Mesendoderm (in vitro differentiated cells): ENCODE results near the gene RAPGEF6.

Source experiments
- DNase-seq: peaks from one replicate; pipeline ENCODE4 v3.0.0; 2013
- H2AK5ac ChIP-seq: 2 replicates; pipeline ENCODE4 v1.6.1; 2013; ENCODE audit warnings: low read length, inconsistent platforms
- H2BK120ac ChIP-seq: 2 replicates; pipeline ENCODE4 v1.6.1; 2013; ENCODE audit warnings: low read depth, mild to moderate bottlenecking, low read length, moderate library complexity, mixed read lengths
- H2BK15ac ChIP-seq: replicated peaks from 2 replicates; pipeline ENCODE4 v1.6.1; 2013; ENCODE audit warnings: low read depth, mild to moderate bottlenecking, moderate library complexity
- H2BK5ac ChIP-seq: 2 replicates; pipeline ENCODE4 v1.6.1; 2013; ENCODE audit warnings: low read length, inconsistent platforms
- H3K18ac ChIP-seq: 2 replicates; pipeline ENCODE4 v1.6.1; 2013; ENCODE audit warnings: mild to moderate bottlenecking, low read length, mixed read lengths
- H3K23ac ChIP-seq: one replicate; pipeline ENCODE4 v1.6.1; 2013; ENCODE audit warnings: low read length
- H3K27ac ChIP-seq: 2 replicates; pipeline ENCODE4 v1.5.1; 2013; ENCODE audit warnings: low read depth, mild to moderate bottlenecking, inconsistent platforms, low read length, moderate library complexity
- H3K27me3 ChIP-seq: 2 replicates; pipeline ENCODE4 v1.6.1; 2013; ENCODE audit warnings: low read length, control low read depth, mild to moderate bottlenecking, inconsistent platforms; ENCODE audit not compliant: insufficient read depth, poor library complexity
- H3K36me3 ChIP-seq: 2 replicates; pipeline ENCODE4 v1.6.1; 2013; ENCODE audit warnings: low read length, inconsistent platforms; ENCODE audit not compliant: control insufficient read depth, insufficient read depth
- H3K4ac ChIP-seq: one replicate; pipeline ENCODE4 v1.6.1; 2013; ENCODE audit warnings: low read depth, mild to moderate bottlenecking, low read length, moderate library complexity
- H3K4me1 ChIP-seq: 2 replicates; pipeline ENCODE4 v1.6.1; 2013; ENCODE audit warnings: low read depth, low read length, inconsistent platforms; ENCODE audit not compliant: control insufficient read depth
- H3K4me2 ChIP-seq: 2 replicates; pipeline ENCODE4 v1.6.1; 2013; ENCODE audit warnings: low read length
- H3K4me3 ChIP-seq: 2 replicates; pipeline ENCODE4 v1.5.1; 2013; ENCODE audit warnings: mild to moderate bottlenecking, low read length
- H3K56ac ChIP-seq: one replicate; pipeline ENCODE4 v1.6.1; 2013; ENCODE audit warnings: low read length
- H3K79me1 ChIP-seq: 2 replicates; pipeline ENCODE4 v1.6.1; 2013; ENCODE audit warnings: low read length, inconsistent platforms
- H3K79me2 ChIP-seq: 2 replicates; pipeline ENCODE4 v1.6.1; 2013; ENCODE audit warnings: mild to moderate bottlenecking, low read length; ENCODE audit not compliant: control insufficient read depth, insufficient read depth
- H3K9ac ChIP-seq: 2 replicates; pipeline ENCODE4 v1.6.1; 2013; ENCODE audit warnings: low read length, inconsistent platforms
- H4K5ac ChIP-seq: one replicate; pipeline ENCODE4 v1.6.1; 2013; ENCODE audit warnings: low read length
- H4K8ac ChIP-seq: one replicate; pipeline ENCODE4 v1.6.1; 2013; ENCODE audit warnings: low read depth, mild to moderate bottlenecking, control low read depth, low read length, moderate library complexity
- WGBS: extraction: QIAGEN DNeasy Blood & Tissue Kit; methylation state at CpG from one replicate; pipeline ENCODE4 v1.1.7; 2013; ENCODE audit warnings: low lambda C conversion rate, missing lambda C conversion rate; ENCODE audit not compliant: insufficient coverage; ENCODE audit errors: extremely low coverage; 5-methylcytosine and 5-hydroxymethylcytosine counted together

The RAPGEF6 gene

GRCh38 chr5:131413605-131414559 lies 221.1 kb downstream of the RAPGEF6 start:
- Histone ChIP-seq H3K56ac (no peak overlapping the region), H3K23ac (no peak overlapping the region), H3K4me3 (no peak overlapping the region), H3K4me1 (no peaks in the 10 kb centered on the region), H4K8ac (no peak overlapping the region), H2BK15ac (no peak overlapping the region), H3K4me2 (no peak overlapping the region), H3K27me3 (no peaks in the 10 kb centered on the region), H3K79me1 (no peaks in the 10 kb centered on the region), H2AK5ac (no peak overlapping the region), H3K27ac (no peak overlapping the region), H3K9ac (no peak overlapping the region), H3K18ac (no peak overlapping the region), H3K79me2 (no peaks in the 10 kb centered on the region), H2BK120ac (no peak overlapping the region), H4K5ac (no peak overlapping the region), H3K4ac (no peak overlapping the region), H2BK5ac (no peak overlapping the region), H3K36me3 (no peaks in the 10 kb centered on the region)
- no CpG with 5 or more reads among the region's 4 CpGs for WGBS
- no peak for DNase-seq

- no peak overlapping the region for H4K5ac ChIP-seq
- no peaks in the 10 kb centered on the region for H3K27me3 ChIP-seq
- H3K79me2 ChIP-seq = no peaks in the 10 kb centered on the region
- no peak overlapping the region for H2AK5ac ChIP-seq
- H3K4me1 ChIP-seq = no peaks in the 10 kb centered on the region
- H4K8ac ChIP-seq = no peak overlapping the region
- H3K4ac ChIP-seq = no peak overlapping the region
- H3K18ac ChIP-seq = no peak overlapping the region
- no peak overlapping the region for H2BK5ac ChIP-seq
- H3K56ac ChIP-seq = no peak overlapping the region
- no peak overlapping the region for H3K9ac ChIP-seq
- H3K4me2 ChIP-seq = no peak overlapping the region
- H3K23ac ChIP-seq = no peak overlapping the region
- H3K79me1 ChIP-seq = no peaks in the 10 kb centered on the region
- H3K27ac ChIP-seq = no peak overlapping the region
- peaks cover 2% of the 10 kb centered on the region for H3K36me3 ChIP-seq
- DNase-seq = no peak
- no CpG with 5 or more reads among the region's 6 CpGs for WGBS
- H3K4me3 ChIP-seq = no peak overlapping the region
- H2BK15ac ChIP-seq = no peak overlapping the region
- no peak overlapping the region for H2BK120ac ChIP-seq
Measured at GRCh38 chr5:131406975-131407638, 227.9 kb downstream of the RAPGEF6 start.

GRCh38 chr5:131406076-131406475 lies 229.0 kb downstream of the RAPGEF6 start:
- Histone ChIP-seq H3K27me3 (no peaks in the 10 kb centered on the region), H3K27ac (no peak overlapping the region), H3K36me3 (peaks cover 2% of the 10 kb centered on the region), H4K8ac (no peak overlapping the region), H2BK5ac (no peak overlapping the region), H3K79me1 (no peaks in the 10 kb centered on the region), H3K18ac (no peak overlapping the region), H2BK15ac (no peak overlapping the region), H3K56ac (no peak overlapping the region), H2BK120ac (no peak overlapping the region), H3K9ac (no peak overlapping the region), H3K4me3 (no peak overlapping the region), H3K4me1 (no peaks in the 10 kb centered on the region), H3K79me2 (no peaks in the 10 kb centered on the region), H3K23ac (no peak overlapping the region), H3K4me2 (no peak overlapping the region), H3K4ac (no peak overlapping the region), H2AK5ac (no peak overlapping the region), H4K5ac (no peak overlapping the region)
- no peak for DNase-seq
- no CpG with 5 or more reads among the region's 2 CpGs for WGBS

- Histone ChIP-seq H3K4me2 (no peak overlapping the region), H3K36me3 (peaks cover 2% of the 10 kb centered on the region), H3K23ac (no peak overlapping the region), H3K79me2 (no peaks in the 10 kb centered on the region), H2BK120ac (no peak overlapping the region), H3K4ac (no peak overlapping the region), H3K4me1 (no peaks in the 10 kb centered on the region), H4K8ac (no peak overlapping the region), H3K56ac (no peak overlapping the region), H2AK5ac (no peak overlapping the region), H3K18ac (no peak overlapping the region), H2BK15ac (no peak overlapping the region), H3K9ac (no peak overlapping the region), H3K4me3 (no peak overlapping the region), H3K79me1 (no peaks in the 10 kb centered on the region), H3K27me3 (no peaks in the 10 kb centered on the region), H3K27ac (no peak overlapping the region), H2BK5ac (no peak overlapping the region), H4K5ac (no peak overlapping the region)
- DNase-seq = no peak
- WGBS = no CpG with 5 or more reads among the region's 2 CpGs
Measured at GRCh38 chr5:131405674-131406073, 229.4 kb downstream of the RAPGEF6 start.

- H3K79me2 ChIP-seq = no peaks in the 10 kb centered on the region
- no peaks in the 10 kb centered on the region for H3K79me1 ChIP-seq
Measured at GRCh38 chr5:131400585-131400984, 234.4 kb downstream of the RAPGEF6 start.

More at GRCh38 chr5:131400585-131400984, 234.4 kb downstream of the RAPGEF6 start:
- no peaks in the 10 kb centered on the region for H3K4me1 ChIP-seq
- no peak overlapping the region for H3K4me3 ChIP-seq
- H2BK5ac ChIP-seq = no peak overlapping the region
- no peak overlapping the region for H3K27ac ChIP-seq
- no peak overlapping the region for H3K56ac ChIP-seq
- WGBS = no CpG with 5 or more reads among the region's 3 CpGs
- H3K4me2 ChIP-seq = no peak overlapping the region
- H2BK120ac ChIP-seq = no peak overlapping the region
- no peak overlapping the region for H3K9ac ChIP-seq
- no peak overlapping the region for H2AK5ac ChIP-seq
- H3K23ac ChIP-seq = no peak overlapping the region
- no peak for DNase-seq
- no peak overlapping the region for H3K18ac ChIP-seq
- peak overlapping the region; percentile 56 for H4K8ac ChIP-seq
- no peak overlapping the region for H4K5ac ChIP-seq
- H2BK15ac ChIP-seq = no peak overlapping the region
- no peaks in the 10 kb centered on the region for H3K27me3 ChIP-seq
- no peaks in the 10 kb centered on the region for H3K36me3 ChIP-seq
- no peak overlapping the region for H3K4ac ChIP-seq
